ENCODE data around the gene ETFB.

The ETFB gene

GRCh38 chr19:51352783-51353360 is 13.3 kb downstream of the ETFB start:
- DNase-seq = no peak

- no peak for DNase-seq
These were observed 14.8 kb downstream of the ETFB start for GRCh38 chr19:51351266-51351990.

DNA sequence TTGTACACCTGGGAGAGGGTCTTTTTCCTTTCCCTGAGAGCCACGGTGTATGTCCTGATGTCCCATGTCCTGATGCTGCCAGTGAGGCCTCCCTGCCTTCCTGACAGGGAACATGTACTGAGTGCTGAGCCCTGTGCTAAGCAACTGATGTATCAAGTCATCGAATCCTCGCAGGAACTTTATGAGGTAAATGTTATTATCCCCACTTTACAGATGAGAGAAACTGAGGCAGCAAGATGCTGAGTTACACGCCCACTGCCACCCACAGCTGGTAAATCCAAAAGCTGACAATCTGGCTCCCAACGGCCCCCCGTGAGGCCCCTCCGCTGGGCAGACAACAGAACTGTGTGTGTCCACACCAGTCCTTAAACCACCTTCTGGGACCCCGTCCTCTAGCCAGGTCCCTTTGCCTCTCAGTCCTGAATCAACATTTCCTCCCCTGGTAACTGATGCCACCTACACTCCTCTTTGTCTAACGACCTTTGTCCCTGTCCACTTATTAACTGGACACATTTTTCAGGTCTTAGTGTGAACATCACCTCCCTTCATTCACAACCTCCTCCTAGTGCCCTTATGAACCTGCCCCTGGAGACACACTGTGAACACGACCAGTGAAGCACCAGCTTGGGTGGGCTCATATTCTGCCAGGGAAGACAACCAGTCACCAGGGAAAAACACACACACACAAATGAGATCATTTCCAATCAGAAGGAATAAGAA is 18.8 kb downstream of the ETFB start:
- no peak for DNase-seq

DNA sequence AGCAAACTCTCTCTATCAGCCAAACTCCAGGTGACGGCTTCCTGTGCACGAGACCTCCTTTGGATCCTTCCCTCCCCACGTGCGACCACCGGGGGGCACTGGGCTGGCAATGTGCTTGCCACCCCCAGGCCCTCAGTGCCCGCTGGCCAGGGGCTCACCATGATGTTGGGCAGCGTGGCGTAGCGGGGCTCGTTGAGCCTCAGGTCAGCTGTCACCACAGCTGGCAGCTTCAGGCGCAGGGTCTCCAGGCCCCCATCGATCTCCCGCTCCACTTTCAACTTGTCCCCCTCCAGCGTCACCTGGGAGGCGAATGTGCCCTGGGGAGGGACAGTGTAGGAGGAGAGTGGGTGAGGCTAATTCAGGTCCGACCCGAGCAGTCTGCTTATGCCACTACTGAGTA is 19.4 kb downstream of the ETFB start:
- DNase-seq = no peak

GRCh38 chr19:51345076-51345620 is 21.0 kb downstream of the ETFB start:
- DNase-seq = no peak

- no peak for DNase-seq
These were observed 23.3 kb downstream of the ETFB start for GRCh38 chr19:51342631-51343569.

GRCh38 chr19:51341976-51342580 is 24.1 kb downstream of the ETFB start, which contains the start of gene VSIG10L:
TSS of gene VSIG10L (minus strand) at chr19:51342139. CDS start at chr19:51342124, 15 bp downstream.
- DNase-seq = no peak

GRCh38 chr19:51341066-51341465 is 25.1 kb downstream of the ETFB start:
- no peak for DNase-seq

DNA sequence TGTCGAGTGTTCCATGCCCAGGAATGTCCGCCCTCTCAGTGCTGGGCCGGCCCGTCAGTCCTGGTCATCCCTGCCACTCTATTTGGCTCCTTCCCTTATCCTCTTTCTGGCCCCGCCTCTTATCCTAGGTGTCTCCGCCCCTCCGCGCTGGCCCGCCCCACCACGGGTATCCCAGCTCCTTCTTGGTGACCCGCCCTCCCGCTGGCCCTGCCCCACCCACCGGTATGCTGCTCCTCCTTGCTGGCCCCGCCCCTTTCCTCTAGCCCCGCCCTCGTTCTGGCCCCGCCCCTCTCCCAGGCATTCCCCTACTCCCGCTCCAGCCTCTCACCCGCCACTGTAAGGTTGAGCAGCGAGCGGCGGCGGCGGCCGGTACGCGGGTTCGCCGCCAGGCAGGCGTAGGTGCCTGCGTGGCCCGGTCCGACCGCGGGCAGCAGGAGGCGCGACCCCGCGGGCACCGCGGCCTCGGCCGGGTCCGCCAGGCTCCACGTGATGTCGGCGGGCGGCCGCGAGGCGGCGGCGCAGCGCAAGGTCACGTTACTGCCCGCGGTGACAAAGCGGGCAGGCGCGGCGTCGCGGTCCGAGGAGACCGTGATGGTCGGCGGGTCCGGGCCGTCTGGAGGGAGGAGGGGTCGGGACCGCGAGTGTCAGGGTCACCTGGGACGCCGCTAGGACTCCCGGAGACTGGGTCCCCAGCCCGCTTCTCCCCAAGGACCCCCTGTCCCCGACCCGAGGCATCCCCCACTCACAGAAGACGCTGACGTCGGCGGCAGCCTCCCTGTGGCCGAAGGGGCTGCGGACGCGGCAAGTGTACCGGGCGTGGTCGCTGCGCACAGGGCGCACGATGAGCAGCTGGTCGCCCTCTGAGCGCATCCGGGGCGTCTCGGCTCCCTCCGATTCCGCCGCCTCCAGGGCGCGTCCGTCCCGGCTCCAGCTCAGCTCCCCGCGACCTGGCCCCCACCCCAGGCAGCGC is 26.2 kb downstream of the ETFB start:
- peak; percentile 15 to 96 (median 88) for DNase-seq

DNA sequence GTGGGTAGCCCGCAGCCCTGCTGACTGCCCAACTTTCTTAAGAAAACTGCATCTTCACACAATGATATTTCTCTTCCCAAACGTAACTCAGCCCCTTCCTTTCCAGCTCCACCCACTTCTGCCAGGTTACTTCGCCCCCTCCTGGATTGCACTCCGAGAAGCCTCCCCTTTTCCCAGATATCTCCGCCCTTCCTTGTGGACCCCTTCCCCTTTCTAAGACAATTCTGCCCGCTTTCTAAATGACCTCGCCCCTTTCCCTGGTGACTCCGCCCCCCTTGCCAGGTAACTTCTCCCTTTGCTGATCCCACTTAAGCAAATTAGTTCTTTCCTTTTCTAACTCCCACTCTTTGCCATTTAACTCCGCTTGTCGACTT is 26.9 kb downstream of the ETFB start:
- no peak for DNase-seq

GRCh38 chr19:51338563-51339312 is 27.4 kb downstream of the ETFB start:
- DNase-seq = peak in 53 of 58 donors; percentile 9 to 84 (median 63)

DNA sequence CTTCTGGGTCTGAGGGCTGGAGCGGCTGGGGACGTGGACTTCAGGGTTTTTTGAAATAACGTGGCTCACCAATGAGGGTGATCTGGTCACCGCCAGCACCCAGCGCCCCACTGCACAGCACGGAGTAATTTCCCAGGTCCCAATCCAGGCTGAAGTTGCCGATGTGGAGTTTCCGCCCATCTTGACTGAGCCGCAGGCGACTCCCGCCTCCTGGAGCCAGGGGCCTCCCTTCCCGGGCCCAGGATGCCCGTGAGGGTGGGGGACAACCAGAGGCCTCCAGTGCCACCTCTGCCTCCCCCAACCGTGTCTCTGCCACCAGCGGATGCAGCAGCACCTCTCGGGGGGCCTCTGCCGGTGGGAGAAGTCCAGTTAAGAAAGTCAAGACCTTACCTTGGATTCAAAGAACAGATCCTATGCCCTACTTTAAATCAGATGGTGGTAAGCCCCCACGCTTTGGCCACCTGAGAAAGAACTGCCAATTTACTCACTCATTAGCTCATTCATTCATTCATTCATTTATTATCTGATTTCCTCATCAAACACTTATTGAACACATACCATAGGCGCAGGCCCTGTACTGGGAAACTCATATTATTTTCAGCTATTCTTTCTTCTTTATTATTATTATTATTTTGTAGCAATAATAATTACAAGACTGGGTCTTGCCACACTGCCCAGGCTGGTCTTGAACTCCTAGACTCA is 28.2 kb downstream of the ETFB start:
- no peak for DNase-seq

DNA sequence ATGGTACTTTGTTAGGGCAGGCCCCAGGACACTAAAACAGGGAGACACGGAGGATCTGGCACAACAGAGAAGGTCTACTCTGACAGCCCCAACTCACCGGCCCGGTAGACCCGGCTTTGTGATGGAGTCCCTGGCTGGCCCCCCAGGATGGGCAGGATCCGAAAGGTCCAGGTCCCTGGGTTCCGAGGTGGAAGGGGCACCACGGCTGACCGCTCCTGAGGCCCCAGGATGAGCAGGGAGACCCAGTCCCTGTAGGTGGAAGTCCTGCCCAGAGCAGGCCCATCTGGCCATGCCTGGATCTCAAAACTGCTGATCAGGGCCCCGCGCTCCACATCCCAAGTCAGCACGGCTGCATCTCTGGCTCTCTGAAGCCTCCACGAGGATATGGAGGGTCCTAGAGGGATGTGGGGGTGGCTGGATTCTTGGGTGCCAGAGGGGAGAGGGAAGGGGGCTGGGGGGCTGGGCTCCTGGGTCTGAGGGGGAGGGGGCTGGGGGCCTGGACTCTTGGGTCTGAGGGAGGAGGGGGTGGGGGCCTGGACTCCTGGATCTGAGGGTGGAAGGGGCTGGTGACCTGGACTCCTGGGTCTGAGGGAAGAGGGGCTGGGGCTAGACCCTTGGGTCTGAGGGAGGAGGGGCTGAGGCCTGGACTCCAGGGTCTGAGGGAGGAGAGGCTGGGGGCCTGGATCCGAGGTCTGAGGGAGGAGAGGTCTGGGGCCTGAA is 28.9 kb downstream of the ETFB start:
- no peak for DNase-seq

DNA sequence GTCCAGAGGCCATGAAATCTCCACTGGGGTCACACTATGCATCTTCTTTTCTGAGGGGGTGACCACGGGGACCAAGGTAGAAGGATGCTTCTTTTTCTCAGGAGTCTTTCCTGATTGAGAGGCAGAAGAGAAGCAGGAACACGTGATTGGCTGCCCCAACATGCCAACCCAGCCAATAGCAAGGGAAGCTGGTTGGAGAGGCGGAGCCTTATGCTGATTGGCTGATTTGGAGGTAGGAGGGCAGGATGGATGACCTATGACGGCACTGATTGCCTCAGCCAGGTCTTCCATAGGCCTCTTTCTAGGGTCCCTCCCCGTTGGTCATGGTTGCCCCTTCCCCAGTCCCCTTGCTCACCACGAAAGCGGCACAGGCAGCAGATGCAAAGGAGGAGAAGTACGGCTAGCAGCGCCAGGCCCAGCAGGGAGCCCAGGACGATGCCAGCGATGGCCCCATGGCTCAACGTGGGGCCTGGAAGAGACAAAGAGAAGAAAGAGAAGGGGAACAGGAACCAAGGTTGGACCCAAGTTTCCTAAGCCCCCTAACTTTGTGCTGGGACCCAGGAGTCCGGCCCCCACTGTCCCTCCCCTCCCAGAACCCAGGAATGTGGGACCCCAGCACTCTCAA is 32.2 kb downstream of the ETFB start:
- no peak for DNase-seq

DNA sequence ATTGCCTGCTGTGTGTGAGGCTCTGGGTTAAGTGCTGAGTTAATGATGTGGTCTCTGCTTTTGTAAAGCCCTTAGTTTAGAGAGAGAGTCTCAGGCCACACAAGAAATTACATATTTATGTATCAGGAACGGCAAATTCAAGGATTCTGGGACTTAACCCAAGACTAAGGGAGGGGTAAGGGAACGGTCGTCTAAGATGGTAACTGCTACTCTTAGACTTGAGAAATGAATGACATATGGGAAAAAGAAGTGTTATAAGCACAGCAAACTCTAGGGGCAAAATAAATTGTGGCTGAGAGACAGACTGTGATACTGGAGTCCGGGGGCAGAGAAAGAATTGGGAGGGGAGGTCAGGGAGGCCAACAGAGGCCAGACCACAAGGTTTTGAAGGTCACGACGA is 34.5 kb downstream of the ETFB start:
- DNase-seq = no peak

- DNase-seq = no peak
These were observed 35.0 kb downstream of the ETFB start for GRCh38 chr19:51331193-51331592.

DNA sequence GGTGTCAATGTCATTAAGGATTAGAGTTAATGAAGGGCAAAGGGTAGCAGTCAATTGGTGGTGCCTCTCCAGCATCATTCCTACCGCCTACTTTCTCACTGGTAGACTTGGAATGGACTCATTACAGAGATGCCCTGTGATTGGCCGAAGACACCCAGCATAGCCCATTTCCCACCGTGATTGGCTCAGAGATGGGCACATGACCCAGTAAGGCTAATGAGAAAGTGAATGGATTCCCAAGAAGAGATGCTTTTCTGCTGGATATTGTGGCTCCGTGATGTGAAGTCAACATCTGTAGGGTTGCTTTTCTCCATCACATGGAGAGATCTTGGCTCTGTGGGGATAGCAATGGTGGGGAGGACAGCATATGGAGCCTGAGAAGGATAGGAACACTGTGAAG is 35.8 kb downstream of the ETFB start:
- DNase-seq = no peak

Data from anterior cingulate cortex (tissue), 58 donors.